GM18907 (cell line): ENCODE results near the gene CTNS.

Source experiments
- ATAC-seq: cut with Tn5 transposase; IDR thresholded peaks from one replicate; pipeline ENCODE4 v1.9.1; 2021; ENCODE audit warnings: mild to moderate bottlenecking, moderate library complexity; ENCODE audit not compliant: unreplicated experiment

The CTNS gene

GRCh38 chr17:3657874-3658783 is 21.6 kb downstream of the CTNS start:
- no peak for ATAC-seq

GRCh38 chr17:3658784-3659449 is 22.4 kb downstream of the CTNS start:
- ATAC-seq, result no peak

GRCh38 chr17:3659541-3660111 is 23.1 kb downstream of the CTNS start:
- no peak for ATAC-seq

- ATAC-seq, result no peak
These were observed 23.8 kb downstream of the CTNS start for GRCh38 chr17:3660311-3660891.

- no peak for ATAC-seq
These were observed 26.8 kb downstream of the CTNS start for GRCh38 chr17:3663102-3664011.

GRCh38 chr17:3665834-3666233 is 29.3 kb downstream of the CTNS start:
- ATAC-seq, result no peak

GRCh38 chr17:3666516-3666915 is 30.0 kb downstream of the CTNS start:
- no peak for ATAC-seq

GRCh38 chr17:3667366-3668278 is 31.1 kb downstream of the CTNS start:
- peak; percentile 11 for ATAC-seq

GRCh38 chr17:3668279-3669084 is 31.9 kb downstream of the CTNS start, which contains the start of the genes EMC6 and TAX1BP3:
TSS of gene EMC6 (plus strand) at chr17:3668812. CDS start at chr17:3669147, 335 bp downstream.
TSS of gene TAX1BP3 (minus strand) at chr17:3668578. CDS start at chr17:3668526, 52 bp downstream.
- ATAC-seq, result peak; percentile 83

- ATAC-seq, result peak; percentile 10
These were observed 32.5 kb downstream of the CTNS start for GRCh38 chr17:3669085-3669347.

GRCh38 chr17:3669548-3669947 is 33.0 kb downstream of the CTNS start:
- no peak for ATAC-seq

GRCh38 chr17:3672571-3672970 is 36.0 kb downstream of the CTNS start:
- no peak for ATAC-seq

GRCh38 chr17:3675886-3676285 is 39.3 kb downstream of the CTNS start:
- ATAC-seq, result no peak

GRCh38 chr17:3678095-3678820 is 41.7 kb downstream of the CTNS start:
- ATAC-seq, result no peak

- ATAC-seq, result no peak
These were observed 42.4 kb downstream of the CTNS start for GRCh38 chr17:3678821-3679530.

- no peak for ATAC-seq
These were observed 43.1 kb downstream of the CTNS start for GRCh38 chr17:3679531-3680126.

- ATAC-seq, result no peak
These were observed 44.5 kb downstream of the CTNS start for GRCh38 chr17:3681057-3681456.
